ENCODE results near the gene THY1. TPM values are rescaled to one million over a fixed set of nuclear protein-coding genes. Genes with fewer than 3 reads are reported as not detected.

THY1 gene
- total RNA-seq, 3 donors from 2014 or later, result 2.8 to 32.5 (median 28.3) TPM

- Histone ChIP-seq H3K4me3 (no peak overlapping the region), H3K9me3 (no peaks in the 10 kb centered on the region), H3K4me1 (ENCODE audit: low read depth) (no peaks in the 10 kb centered on the region), H3K36me3 (ENCODE audit: low read depth) (no peaks in the 10 kb centered on the region)
- no peak for TF ChIP-seq CTCF (IDR thresholded peaks at IDR 0.05)
- intact Hi-C loops (cut with DNase I, micrococcal nuclease), result no loop called here
- ATAC-seq, result no peak
- no peak for DNase-seq
These were observed 3.0 kb downstream of the THY1 start for GRCh38 chr11:119419834-119420492.

DNA sequence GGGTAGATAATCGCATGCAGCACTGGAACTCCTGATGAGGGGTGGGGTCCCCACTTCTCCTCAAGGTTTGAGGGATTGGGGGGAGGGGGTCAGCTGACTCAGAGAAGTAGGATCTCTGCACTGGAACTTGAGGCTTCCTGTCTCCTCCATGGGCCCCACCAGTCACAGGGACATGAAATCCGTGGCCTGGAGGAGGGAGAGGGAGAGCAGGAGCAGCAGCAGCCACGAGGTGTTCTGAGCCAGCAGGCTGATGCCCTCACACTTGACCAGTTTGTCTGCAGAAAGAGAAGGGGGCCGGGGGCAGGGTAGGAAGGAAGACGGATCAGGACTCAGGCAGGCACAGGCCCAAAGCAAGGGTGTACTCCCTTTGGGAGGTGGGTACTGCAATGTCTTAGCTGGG, 3.7 kb downstream of the THY1 start:
- no peak for TF ChIP-seq CTCF (IDR thresholded peaks at IDR 0.05)
- DNase-seq, result no peak
- Histone ChIP-seq H3K4me3 (no peak overlapping the region), H3K36me3 (ENCODE audit: low read depth) (no peaks in the 10 kb centered on the region), H3K9me3 (no peaks in the 10 kb centered on the region), H3K4me1 (ENCODE audit: low read depth) (no peaks in the 10 kb centered on the region)
- intact Hi-C loops (cut with DNase I, micrococcal nuclease), result no loop called here
- no peak for ATAC-seq

GRCh38 chr11:119418759-119419158, 4.2 kb downstream of the THY1 start:
- intact Hi-C loops (cut with DNase I, micrococcal nuclease), result no loop called here
- TF ChIP-seq CTCF (IDR thresholded peaks at IDR 0.05), result no peak
- H3K4me3 ChIP-seq, result no peak overlapping the region
- no peaks in the 10 kb centered on the region for H3K4me1 ChIP-seq (ENCODE audit: low read depth)
- H3K9me3 ChIP-seq, result no peaks in the 10 kb centered on the region
- no peaks in the 10 kb centered on the region for H3K36me3 ChIP-seq (ENCODE audit: low read depth)
- no peak for DNase-seq
- no peak for ATAC-seq

GRCh38 chr11:119417726-119418540, 5.0 kb downstream of the THY1 start:
- Histone ChIP-seq H3K4me1 (ENCODE audit: low read depth) (no peaks in the 10 kb centered on the region), H3K4me3 (no peak overlapping the region), H3K9me3 (no peaks in the 10 kb centered on the region), H3K36me3 (ENCODE audit: low read depth) (no peaks in the 10 kb centered on the region)
- DNase-seq (no peak), ATAC-seq (no peak)
- intact Hi-C loops (cut with DNase I, micrococcal nuclease), result no loop called here
- no peak for TF ChIP-seq CTCF (IDR thresholded peaks at IDR 0.05)

- no peaks in the 10 kb centered on the region for H3K4me1 ChIP-seq (ENCODE audit: low read depth)
- H3K9me3 ChIP-seq, result no peaks in the 10 kb centered on the region
- intact Hi-C loops (cut with DNase I, micrococcal nuclease), result no loop called here
- ATAC-seq (no peak), DNase-seq (no peak)
- no peak for TF ChIP-seq CTCF (IDR thresholded peaks at IDR 0.05)
- H3K36me3 ChIP-seq (ENCODE audit: low read depth), result no peaks in the 10 kb centered on the region
- H3K4me3 ChIP-seq, result no peak overlapping the region
These were observed 6.1 kb downstream of the THY1 start for GRCh38 chr11:119416606-119417580.
